Cardiac muscle cell (in vitro differentiated cells and primary cell): ENCODE data around the gene TOP2B. TPM values are rescaled to one million over a fixed set of nuclear protein-coding genes. Genes with fewer than 3 reads are reported as not detected.

Source experiments
- DNase-seq, 2 donors: peaks; one replicate each; pipeline versions ENCODE4 v3.0.0 to v3.0.0-alpha.2; 2010 to 2017; ENCODE audit warnings: low read depth in 1 of 2, low spot score in 1 of 2
- H3K27ac ChIP-seq: fragments of 200-600 bp; sonication (generic); 2 replicates; pipeline ENCODE4 v1.5.1; 2016
- H3K27me3 ChIP-seq: fragments of 200-600 bp; sonication (generic); 2 replicates; pipeline ENCODE4 v1.6.0; 2016; ENCODE audit warnings: control low read depth
- H3K36me3 ChIP-seq: fragments of 200-600 bp; sonication (generic); 2 replicates; pipeline ENCODE4 v1.5.1; 2016; ENCODE audit warnings: control low read depth
- H3K4me1 ChIP-seq: fragments of 200-600 bp; sonication (generic); 2 replicates; pipeline ENCODE4 v1.8.1; 2017; ENCODE audit warnings: low read depth, mild to moderate bottlenecking, mixed run types
- H3K4me3 ChIP-seq: fragments of 200-600 bp; sonication (generic); 2 replicates; pipeline ENCODE4 v1.5.1; 2016; ENCODE audit warnings: mild to moderate bottlenecking
- H3K9me3 ChIP-seq: fragments of 200-600 bp; sonication (generic); 2 replicates; pipeline ENCODE4 v1.5.1; 2017; ENCODE audit warnings: low read depth, mild to moderate bottlenecking, control low read depth
- polyA plus RNA-seq: library from polyadenylated mRNA; unstranded; fragments of >200 nt; fragmentation: Nextera tagmentation; extraction: Ambion mirVana; gene quantifications from 2 replicates; pipeline ENCODE4 v1.2.1, GENCODE V29; 2016
- total RNA-seq: library from RNA; depleted of rRNA; stranded (reverse); fragments of >200 nt; gene quantifications from 2 replicates; pipeline ENCODE4 v1.2.3, GENCODE V29; 2016
- TF ChIP-seq, protein P1 (sequence below): IDR thresholded peaks from 2 replicates; pipeline ENCODE4 v1.5.1; 2012; ENCODE audit warnings: low read depth, mild to moderate bottlenecking, low read length

The TOP2B gene
- total and polyA plus RNA-seq, 2 experiments from 2014 or later: 108 to 119 TPM

DNA sequence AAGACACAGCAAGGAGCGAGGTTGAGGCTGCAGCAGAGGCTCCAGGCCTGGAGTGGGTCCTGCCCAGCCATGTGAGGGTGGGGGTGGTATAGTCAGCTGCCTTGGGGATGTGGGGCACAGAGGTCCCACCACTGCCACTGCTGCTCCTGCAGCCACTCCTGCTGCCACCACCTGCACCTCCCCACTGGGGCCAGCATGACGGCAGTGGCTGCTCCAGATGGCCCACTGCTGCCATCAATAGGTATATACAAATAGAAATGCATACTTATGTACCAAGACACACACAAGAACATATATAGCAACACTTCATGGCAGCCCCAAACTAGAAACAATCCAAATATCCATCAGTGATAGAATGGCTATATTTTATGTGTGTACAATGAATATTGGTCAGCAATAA lies 10.0 kb upstream of the TOP2B start:
- Histone ChIP-seq H3K4me3 (no peak overlapping the region), H3K9me3 (no peaks in the 10 kb centered on the region), H3K27me3 (no peaks in the 10 kb centered on the region), H3K36me3 (no peaks in the 10 kb centered on the region), H3K4me1 (peaks cover 3% of the 10 kb centered on the region), H3K27ac (no peak overlapping the region)
- DNase-seq: no peak
- TF ChIP-seq, protein P1, sequence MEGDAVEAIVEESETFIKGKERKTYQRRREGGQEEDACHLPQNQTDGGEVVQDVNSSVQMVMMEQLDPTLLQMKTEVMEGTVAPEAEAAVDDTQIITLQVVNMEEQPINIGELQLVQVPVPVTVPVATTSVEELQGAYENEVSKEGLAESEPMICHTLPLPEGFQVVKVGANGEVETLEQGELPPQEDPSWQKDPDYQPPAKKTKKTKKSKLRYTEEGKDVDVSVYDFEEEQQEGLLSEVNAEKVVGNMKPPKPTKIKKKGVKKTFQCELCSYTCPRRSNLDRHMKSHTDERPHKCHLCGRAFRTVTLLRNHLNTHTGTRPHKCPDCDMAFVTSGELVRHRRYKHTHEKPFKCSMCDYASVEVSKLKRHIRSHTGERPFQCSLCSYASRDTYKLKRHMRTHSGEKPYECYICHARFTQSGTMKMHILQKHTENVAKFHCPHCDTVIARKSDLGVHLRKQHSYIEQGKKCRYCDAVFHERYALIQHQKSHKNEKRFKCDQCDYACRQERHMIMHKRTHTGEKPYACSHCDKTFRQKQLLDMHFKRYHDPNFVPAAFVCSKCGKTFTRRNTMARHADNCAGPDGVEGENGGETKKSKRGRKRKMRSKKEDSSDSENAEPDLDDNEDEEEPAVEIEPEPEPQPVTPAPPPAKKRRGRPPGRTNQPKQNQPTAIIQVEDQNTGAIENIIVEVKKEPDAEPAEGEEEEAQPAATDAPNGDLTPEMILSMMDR: no peak

DNA sequence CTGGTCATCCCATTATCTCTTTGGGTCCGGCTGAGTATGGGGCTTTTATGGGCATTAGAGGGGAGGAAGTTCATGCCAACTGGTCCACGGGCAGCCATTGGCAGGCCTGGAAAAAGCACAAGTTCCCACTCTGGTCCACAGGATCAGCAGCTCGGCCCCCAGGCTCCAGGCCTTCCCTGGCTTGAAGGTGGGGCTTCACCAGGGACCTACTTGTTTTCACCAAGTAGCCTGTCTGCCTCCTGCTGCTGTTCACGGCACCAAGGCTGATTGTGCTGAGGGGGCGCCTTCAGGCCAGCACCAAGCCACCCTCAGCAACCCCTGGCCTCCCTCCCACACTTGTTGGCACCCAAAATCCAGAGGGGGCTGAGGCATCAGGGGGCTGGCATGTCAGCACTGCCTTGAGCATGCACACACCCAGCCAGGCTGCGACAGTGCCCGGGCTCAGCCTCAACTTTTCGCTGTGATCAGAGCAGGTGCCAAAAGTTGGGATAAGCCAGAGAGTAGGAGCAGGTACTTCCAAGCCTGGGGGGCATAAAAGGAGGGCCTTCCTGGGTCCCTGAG lies 9.1 kb upstream of the TOP2B start:
- Histone ChIP-seq H3K9me3 (no peaks in the 10 kb centered on the region), H3K27me3 (peaks cover 2% of the 10 kb centered on the region), H3K4me1 (peaks cover 3% of the 10 kb centered on the region), H3K27ac (no peak overlapping the region), H3K36me3 (no peaks in the 10 kb centered on the region), H3K4me3 (no peak overlapping the region)
- TF ChIP-seq, protein P1: no peak
- DNase-seq: no peak

DNA sequence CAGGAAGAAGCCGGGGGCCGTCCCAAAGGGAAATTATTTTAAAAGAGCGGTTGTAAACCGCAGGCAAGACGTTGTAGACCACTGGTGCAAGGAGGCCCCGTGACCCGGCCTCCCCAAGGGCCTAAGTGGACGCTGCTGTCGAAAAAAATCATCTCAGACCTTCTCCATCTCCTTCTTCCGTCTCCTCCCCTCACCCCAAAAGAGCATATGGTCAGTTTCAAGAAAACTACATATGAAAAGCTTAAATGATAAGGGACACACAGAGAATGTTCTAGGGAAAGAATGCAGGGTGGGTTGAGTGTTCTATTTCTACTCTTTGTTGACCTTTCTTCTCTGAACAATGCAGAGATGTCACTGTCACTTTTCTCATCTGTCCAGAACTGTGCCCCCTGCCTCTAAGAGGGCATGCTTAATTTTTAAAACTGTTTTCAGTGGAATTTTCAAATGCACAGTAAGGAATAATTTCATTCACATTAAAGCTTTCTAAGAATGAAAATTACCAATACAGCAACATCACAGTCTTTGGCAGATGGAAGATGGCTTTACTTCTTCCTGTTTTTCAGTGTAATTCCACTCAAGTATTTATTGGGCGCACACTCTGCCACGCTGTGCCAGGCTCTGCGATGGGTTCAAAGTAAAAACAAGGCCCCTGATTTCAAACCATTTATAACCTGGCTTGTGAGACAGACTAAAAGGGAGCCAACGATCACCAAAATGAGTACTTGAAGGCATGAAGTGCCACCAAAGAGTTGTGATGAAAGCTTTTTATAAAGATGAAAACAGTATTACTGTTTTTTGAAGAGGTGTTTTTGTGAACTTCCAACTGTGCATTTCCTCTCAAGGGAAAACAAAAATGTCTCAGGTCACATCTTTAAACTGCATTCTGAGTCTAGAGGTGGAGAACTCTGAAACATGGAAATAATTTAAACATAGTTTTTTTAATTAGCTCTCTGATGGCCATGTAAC lies 891 bp upstream of the TOP2B start:
- Histone ChIP-seq H3K4me1 (peaks cover 22% of the 10 kb centered on the region), H3K9me3 (no peaks in the 10 kb centered on the region), H3K36me3 (no peaks in the 10 kb centered on the region), H3K27ac (peak overlapping the region; percentile 99), H3K4me3 (peak overlapping the region; percentile 70), H3K27me3 (peaks cover 2% of the 10 kb centered on the region)
- TF ChIP-seq, protein P1: no peak
- DNase-seq: peak in 1 of 2 donors; percentile 80

DNA sequence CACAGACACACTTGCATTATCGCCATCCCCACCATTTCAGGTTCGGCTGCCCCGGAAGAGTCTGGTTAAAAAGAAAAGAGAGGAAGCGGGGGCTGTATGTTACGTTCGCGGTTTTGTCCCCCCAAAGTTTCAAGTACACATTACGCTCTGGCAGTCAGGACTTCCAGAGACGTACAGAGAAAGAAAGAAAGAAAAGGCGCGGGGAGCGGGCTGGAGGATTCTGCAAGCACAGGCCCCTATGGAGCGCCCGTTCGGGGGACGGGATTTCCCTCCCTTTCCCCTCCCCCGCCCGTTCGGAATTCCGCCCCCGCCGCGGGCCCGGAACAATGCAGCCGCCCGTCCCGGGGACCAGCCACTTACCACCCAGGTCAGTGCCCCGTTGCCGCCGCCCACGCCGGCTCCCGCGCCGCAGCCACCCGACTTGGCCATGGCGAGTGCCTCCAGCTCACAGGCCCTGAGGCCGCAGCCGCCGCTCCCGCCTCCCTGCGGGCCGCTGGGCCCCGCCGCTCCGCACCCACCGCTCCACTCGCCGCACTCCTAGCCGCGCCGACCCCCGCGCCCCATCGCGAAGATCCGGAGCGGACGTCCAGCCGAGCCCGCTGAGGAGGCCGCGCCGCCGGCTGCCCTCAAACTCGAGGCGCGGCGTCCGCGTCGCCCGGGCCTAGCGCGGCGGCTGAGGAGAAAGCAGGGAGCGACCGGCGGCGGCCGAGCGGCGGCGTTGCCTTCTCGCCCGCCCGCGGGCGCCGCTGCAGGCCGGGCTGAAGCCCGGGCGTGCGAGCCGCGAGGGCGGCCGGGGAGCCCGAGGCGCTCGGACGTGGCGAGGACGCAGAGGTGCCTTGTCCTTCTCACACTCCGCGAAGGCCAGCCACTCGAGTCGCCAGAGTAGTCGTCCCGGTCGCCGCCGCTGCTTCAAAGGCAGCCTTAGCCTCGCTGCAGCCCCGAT lies 567 bp downstream of the TOP2B start:
- no peaks in the 10 kb centered on the region for H3K9me3 ChIP-seq
- H3K36me3 ChIP-seq: no peaks in the 10 kb centered on the region
- H3K27ac ChIP-seq: peak overlapping the region; percentile 99
- no peaks in the 10 kb centered on the region for H3K27me3 ChIP-seq
- TF ChIP-seq, protein P1: no peak
- peak overlapping the region; percentile 70 for H3K4me3 ChIP-seq
- H3K4me1 ChIP-seq: peaks cover 32% of the 10 kb centered on the region
- DNase-seq: peak; percentile 59 to 73

DNA sequence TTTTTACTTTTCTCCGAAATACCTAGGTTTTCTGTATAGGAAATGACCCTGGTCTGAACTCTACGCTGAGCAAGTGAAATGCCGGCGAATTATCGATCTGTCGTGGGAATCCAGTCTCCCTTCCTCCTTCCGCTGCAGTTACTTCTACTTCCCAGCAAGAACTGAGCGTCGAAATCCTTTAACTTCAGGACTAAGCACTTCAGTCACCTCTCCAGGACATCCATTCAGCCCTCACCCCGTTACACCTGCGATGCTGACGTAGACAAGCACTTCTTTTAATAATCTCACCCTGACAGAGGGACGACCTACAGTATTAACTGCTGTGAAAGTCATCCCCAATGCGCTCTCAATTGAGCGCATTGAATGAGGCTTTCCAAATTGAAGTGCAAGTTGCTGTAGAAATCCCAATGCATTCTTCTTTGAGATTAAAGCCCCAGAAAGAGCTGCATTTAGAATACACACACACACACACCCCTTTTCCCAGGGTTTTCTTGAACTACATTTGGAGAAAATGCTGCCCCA lies 1.3 kb downstream of the TOP2B start:
- no peaks in the 10 kb centered on the region for H3K27me3 ChIP-seq
- H3K9me3 ChIP-seq: no peaks in the 10 kb centered on the region
- H3K4me3 ChIP-seq: peak overlapping the region; percentile 70
- H3K36me3 ChIP-seq: no peaks in the 10 kb centered on the region
- H3K27ac ChIP-seq: peak overlapping the region; percentile 99
- TF ChIP-seq, protein P1: no peak
- H3K4me1 ChIP-seq: peaks cover 38% of the 10 kb centered on the region
- DNase-seq: peak; percentile 22 to 54
